ENCODE measurements around the gene FBXO11. TPM values are rescaled to one million over a fixed set of nuclear protein-coding genes. Genes with fewer than 3 reads are reported as not detected.

The FBXO11 gene
- total and polyA plus RNA-seq, 2 of the 4 experiments (the other 2 are of a cell fraction) = 27.1 to 29.6 TPM

DNA sequence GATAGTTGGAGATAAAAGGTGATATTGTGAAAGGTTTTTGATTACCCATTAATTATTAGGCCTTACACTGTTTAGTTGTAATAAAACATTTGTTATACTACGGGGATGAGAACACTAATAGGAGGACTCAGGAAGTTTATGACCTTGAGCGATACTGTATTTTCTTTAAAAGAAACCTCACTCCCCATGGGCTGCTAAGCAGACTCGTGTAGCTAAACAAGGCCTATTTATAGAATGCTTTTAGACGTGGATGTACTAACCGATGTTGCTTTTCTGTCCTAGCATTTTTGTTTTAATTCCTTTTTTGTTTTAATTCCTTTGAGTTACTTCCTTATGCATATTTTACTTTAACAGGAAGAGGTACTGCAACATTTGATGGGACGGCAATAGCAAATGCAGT lies 100.4 kb downstream of the FBXO11 start:
- no peak overlapping the region for H2BK120ac ChIP-seq (ENCODE audit: low read depth, low read length)
- H3K4me3 ChIP-seq (ENCODE audit: insufficient read depth, low read depth, low read length) = no peak overlapping the region
- H4K5ac ChIP-seq (ENCODE audit: low read depth, low read length) = no peak overlapping the region
- H3K79me1 ChIP-seq (ENCODE audit: low read depth in 1 of 2, low read length in 2 of 2) = peaks cover 15 to 26% of the 10 kb centered on the region in 2 experiments
- WGBS, 2 experiments (ENCODE audit: extremely low coverage in 2 of 2, insufficient read length in 1 of 2) = no CpG with 5 or more reads among the region's 6 CpGs
- DNase-seq (no peak), ATAC-seq (ENCODE audit: low read depth) (no peak)
- H3K9me1 ChIP-seq (ENCODE audit: insufficient read depth, low read length) = no peaks in the 10 kb centered on the region
- peaks cover 9% of the 10 kb centered on the region; the same call in 1 of the 2 replicates for H4K20me1 ChIP-seq (ENCODE audit: insufficient read depth, low read length)
- CTCF ChIA-PET = no interaction called here
- no peak overlapping the region for H2BK5ac ChIP-seq (ENCODE audit: low read depth, low read length, poor library complexity, severe bottlenecking)
- H3K4me2 ChIP-seq (ENCODE audit: low read depth, low read length) = no peak overlapping the region
- H3K9ac ChIP-seq (ENCODE audit: low read depth, low read length) = no peak overlapping the region
- H3K23ac ChIP-seq (ENCODE audit: low read depth, low read length) = no peak overlapping the region
- H3K4ac ChIP-seq (ENCODE audit: low read depth, low read length) = no peak overlapping the region
- H2AFZ ChIP-seq (replicated peaks; ENCODE audit: low read length, poor library complexity) = no peak overlapping the region
- BruUV-seq (replicated peaks) = no TSS peak
- peaks cover 7% of the 10 kb centered on the region for H3K9me3 ChIP-seq (ENCODE audit: control insufficient read depth, insufficient read depth, low read length)
- dilution Hi-C loops (cut with HindIII; ENCODE audit: low sequenced_read_pairs, unreplicated experiment) (no loop called here), in situ Hi-C loops (cut with MboI; ENCODE audit: low sequenced_read_pairs) (no loop called here), intact Hi-C loops (cut with micrococcal nuclease) (no loop called here)
- peaks cover 6% of the 10 kb centered on the region for H3K4me1 ChIP-seq (ENCODE audit: control insufficient read depth, insufficient read depth, low read length)
- no peak overlapping the region for H2BK20ac ChIP-seq (ENCODE audit: low read depth, low read length)
- no peaks in the 10 kb centered on the region for H3K27me3 ChIP-seq (ENCODE audit: control insufficient read depth, insufficient read depth, low read length)
- H2AK5ac ChIP-seq (ENCODE audit: low read depth, low read length) = no peak overlapping the region
- TF ChIP-seq FOS (IDR thresholded peaks at IDR 0.05; ENCODE audit: low read depth, low read length) (no peak), RCOR1 (IDR thresholded peaks at IDR 0.05; ENCODE audit: insufficient replicate concordance, low read length) (no peak), CEBPB (IDR thresholded peaks at IDR 0.05; ENCODE audit: low read depth, low read length) (no peak), RFX5 (IDR thresholded peaks at IDR 0.05; ENCODE audit: low read depth, low read length) (no peak), CHD1 (IDR thresholded peaks at IDR 0.05; ENCODE audit: low read depth, low read length) (no peak), RAD21 (IDR thresholded peaks at IDR 0.05; ENCODE audit: low read length) (no peak), BHLHE40 (IDR thresholded peaks at IDR 0.05; ENCODE audit: low read depth, low read length) (no peak), MXI1 (IDR thresholded peaks at IDR 0.05; ENCODE audit: borderline replicate concordance, low read depth, low read length) (no peak), MAFK (IDR thresholded peaks at IDR 0.05; ENCODE audit: low read depth, low read length) (no peak), NFE2L2 (IDR thresholded peaks at IDR 0.05; ENCODE audit: low read depth, low read length) (no peak), POLR2A (IDR thresholded peaks at IDR 0.05; ENCODE audit: low read depth, low read length) (no peak), MAZ (IDR thresholded peaks at IDR 0.05; ENCODE audit: borderline replicate concordance, low read depth, low read length) (no peak), SMC3 (IDR thresholded peaks at IDR 0.05; ENCODE audit: low read depth, low read length) (no peak)
- TF ChIP-seq, protein P1, sequence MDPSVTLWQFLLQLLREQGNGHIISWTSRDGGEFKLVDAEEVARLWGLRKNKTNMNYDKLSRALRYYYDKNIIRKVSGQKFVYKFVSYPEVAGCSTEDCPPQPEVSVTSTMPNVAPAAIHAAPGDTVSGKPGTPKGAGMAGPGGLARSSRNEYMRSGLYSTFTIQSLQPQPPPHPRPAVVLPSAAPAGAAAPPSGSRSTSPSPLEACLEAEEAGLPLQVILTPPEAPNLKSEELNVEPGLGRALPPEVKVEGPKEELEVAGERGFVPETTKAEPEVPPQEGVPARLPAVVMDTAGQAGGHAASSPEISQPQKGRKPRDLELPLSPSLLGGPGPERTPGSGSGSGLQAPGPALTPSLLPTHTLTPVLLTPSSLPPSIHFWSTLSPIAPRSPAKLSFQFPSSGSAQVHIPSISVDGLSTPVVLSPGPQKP (IDR thresholded peaks at IDR 0.05; ENCODE audit: borderline replicate concordance, low read depth, low read length) = no peak
- TF ChIP-seq, protein P2, sequence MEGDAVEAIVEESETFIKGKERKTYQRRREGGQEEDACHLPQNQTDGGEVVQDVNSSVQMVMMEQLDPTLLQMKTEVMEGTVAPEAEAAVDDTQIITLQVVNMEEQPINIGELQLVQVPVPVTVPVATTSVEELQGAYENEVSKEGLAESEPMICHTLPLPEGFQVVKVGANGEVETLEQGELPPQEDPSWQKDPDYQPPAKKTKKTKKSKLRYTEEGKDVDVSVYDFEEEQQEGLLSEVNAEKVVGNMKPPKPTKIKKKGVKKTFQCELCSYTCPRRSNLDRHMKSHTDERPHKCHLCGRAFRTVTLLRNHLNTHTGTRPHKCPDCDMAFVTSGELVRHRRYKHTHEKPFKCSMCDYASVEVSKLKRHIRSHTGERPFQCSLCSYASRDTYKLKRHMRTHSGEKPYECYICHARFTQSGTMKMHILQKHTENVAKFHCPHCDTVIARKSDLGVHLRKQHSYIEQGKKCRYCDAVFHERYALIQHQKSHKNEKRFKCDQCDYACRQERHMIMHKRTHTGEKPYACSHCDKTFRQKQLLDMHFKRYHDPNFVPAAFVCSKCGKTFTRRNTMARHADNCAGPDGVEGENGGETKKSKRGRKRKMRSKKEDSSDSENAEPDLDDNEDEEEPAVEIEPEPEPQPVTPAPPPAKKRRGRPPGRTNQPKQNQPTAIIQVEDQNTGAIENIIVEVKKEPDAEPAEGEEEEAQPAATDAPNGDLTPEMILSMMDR (conservative IDR thresholded peaks at IDR 0.05; ENCODE audit: low read depth, low read length) = no peak
- TF ChIP-seq, protein P3, sequence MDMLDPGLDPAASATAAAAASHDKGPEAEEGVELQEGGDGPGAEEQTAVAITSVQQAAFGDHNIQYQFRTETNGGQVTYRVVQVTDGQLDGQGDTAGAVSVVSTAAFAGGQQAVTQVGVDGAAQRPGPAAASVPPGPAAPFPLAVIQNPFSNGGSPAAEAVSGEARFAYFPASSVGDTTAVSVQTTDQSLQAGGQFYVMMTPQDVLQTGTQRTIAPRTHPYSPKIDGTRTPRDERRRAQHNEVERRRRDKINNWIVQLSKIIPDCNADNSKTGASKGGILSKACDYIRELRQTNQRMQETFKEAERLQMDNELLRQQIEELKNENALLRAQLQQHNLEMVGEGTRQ (IDR thresholded peaks at IDR 0.05; ENCODE audit: low read depth, low read length) = no peak
- H3K27ac ChIP-seq (ENCODE audit: insufficient read depth, low read length) = no peak overlapping the region
- no peak overlapping the region for H2AK9ac ChIP-seq (replicated peaks; ENCODE audit: low read depth, low read length, poor library complexity)
- no peak overlapping the region for H3K56ac ChIP-seq (ENCODE audit: extremely low read depth, insufficient read depth, low read length)
- peaks cover 49% of the 10 kb centered on the region for H3K36me3 ChIP-seq (ENCODE audit: control insufficient read depth, insufficient read depth, low read length)
- no peak overlapping the region for H4K8ac ChIP-seq (ENCODE audit: low read depth in 2 of 2, low read length in 2 of 2)
- H4K91ac ChIP-seq (ENCODE audit: insufficient read depth, low read depth, low read length) = no peak overlapping the region
- no peak overlapping the region for H3K18ac ChIP-seq (ENCODE audit: low read depth, low read length)
- H3K14ac ChIP-seq (replicated peaks; ENCODE audit: low read depth, low read length) = no peak overlapping the region
- no peak overlapping the region for H2BK15ac ChIP-seq (ENCODE audit: low read depth, low read length)
- POLR2A ChIA-PET (ENCODE audit: unreplicated experiment) = no interaction called here
